ENCODE results near the gene SLC44A3.

Gene SLC44A3

DNA sequence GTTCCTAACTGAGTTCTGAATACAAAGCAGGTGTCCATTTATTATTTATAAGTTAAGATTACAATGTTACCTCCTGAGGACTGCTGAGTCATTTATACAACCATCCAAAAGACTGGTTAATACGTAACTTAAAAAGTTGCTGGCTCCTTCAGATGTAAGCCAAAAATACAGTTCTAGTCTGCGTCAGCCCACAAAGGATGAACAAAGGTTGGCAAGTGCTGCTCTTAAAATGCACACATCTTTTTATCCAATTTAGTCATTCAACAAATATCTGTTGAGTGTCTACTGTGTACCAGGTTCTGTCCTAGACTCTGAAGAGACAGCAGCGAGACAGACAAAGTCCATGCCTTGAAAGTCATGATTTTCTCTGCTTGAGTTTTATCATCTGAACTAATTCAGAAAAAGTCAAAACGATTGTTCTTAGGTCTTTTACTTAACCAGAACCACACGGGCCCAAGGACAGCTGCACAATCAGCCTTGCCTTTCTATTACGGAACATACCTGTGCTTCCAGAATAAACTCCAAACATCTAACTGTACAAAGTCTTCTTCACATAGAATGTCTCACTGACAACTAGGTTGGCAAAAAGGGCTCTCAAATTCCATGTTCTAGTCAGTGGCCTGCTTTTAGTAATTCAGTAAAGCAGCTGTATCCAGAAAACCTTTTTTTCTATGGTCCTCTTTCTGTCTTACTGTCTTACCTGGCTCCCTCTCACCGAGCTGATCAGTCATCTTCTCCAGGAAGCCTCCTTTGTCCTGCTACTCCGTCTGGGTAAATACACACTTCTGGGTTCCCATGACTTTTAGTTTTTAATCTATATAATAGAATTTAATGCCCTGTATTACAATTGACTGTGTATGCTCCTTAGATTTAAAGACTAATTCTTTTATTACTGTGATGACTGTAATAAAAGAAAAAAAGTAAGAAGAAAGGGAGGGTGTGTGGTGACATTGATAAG, 122.3 kb downstream of the SLC44A3 start:
- no peak overlapping the region for H3K9ac ChIP-seq (ENCODE audit: low read depth, low read length)
- H3K4me1 ChIP-seq (ENCODE audit: insufficient read depth, low read length): peaks cover 11% of the 10 kb centered on the region; the same call in 1 of the 2 replicates
- H3K4me3 ChIP-seq (ENCODE audit: low read length): no peak overlapping the region
- H3K27ac ChIP-seq (ENCODE audit: low read length): no peak overlapping the region
- H3K36me3 ChIP-seq (ENCODE audit: insufficient read depth, low read depth, low read length): no peaks in the 10 kb centered on the region
- no peaks in the 10 kb centered on the region for H3K27me3 ChIP-seq (ENCODE audit: insufficient read depth, low read length)
- H3K9me3 ChIP-seq (ENCODE audit: insufficient read depth, low read depth, low read length): no peaks in the 10 kb centered on the region

All from iPS-20b (cell line).